Activated naive CD8-positive, alpha-beta T cell treated with anti-CD3 and anti-CD28 coated beads, Interleukin-2, amount 50 U/mL, for 16 hours (primary cell): ENCODE measurements around the gene AP1S2.
A peak's percentile ranks its signal among the peaks of the same experiment; 100 is the strongest.
"Not testable (repeated sequence)": the region's sequence is repeated elsewhere in the genome, so short reads cannot be mapped to it uniquely, and the experiment has no call there.

ENCODE experiments used
- DNase-seq: peaks from one replicate; pipeline ENCODE4 v3.0.0-alpha.2; 2020; ENCODE audit warnings: low read depth, low spot score

Gene AP1S2

GRCh38 chrX:15854712-15855567, at the start of gene AP1S2:
Gene AP1S2 (minus strand): TSS chrX:15854813. CDS start chrX:15852524, 2,289 bp downstream.
- DNase-seq, result peak; percentile 78

DNA sequence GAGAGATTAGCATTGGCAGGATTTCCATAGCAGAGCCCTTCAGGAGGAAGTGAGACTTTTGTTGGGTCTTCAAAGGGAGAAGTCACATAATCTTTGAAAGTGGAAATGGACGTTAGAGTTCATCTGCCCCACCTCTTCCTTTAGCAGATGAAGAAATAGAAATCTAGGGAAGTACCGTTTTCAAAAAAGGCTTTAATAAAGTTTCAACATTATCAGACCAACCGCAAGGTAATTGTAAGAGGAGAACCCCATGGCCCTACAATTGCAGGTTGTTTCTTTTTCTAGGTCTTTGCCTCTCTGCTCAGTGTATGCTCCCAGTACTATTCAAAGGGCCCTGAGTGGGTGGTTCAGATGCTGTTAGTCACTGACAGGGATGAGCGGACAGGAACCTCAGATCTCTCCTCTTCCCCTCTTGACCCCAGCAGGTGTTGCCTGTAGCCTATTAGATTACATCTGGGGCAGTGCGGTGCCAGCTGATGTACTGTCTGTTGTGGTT, 48.6 kb upstream of the AP1S2 start:
- DNase-seq, result no peak

DNA sequence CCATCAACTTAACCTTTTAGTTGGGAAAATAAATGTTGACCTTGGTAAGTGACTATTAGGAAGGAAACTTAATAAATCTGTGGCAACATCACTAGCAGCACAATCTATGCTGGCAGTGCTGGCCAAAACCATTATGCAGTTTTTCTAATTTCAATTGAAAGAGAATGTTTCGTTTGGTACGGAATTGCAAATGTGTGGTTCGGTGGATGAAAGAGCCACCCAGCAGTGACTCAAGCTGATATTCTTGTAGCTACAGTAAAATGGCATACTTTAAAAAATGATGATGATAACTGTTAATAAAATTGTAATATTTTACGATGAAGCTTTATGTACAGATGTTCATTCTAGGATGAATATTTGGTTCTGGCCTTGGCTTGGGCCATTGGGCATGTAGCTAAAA, 40.7 kb upstream of the AP1S2 start:
- DNase-seq, result no peak

DNA sequence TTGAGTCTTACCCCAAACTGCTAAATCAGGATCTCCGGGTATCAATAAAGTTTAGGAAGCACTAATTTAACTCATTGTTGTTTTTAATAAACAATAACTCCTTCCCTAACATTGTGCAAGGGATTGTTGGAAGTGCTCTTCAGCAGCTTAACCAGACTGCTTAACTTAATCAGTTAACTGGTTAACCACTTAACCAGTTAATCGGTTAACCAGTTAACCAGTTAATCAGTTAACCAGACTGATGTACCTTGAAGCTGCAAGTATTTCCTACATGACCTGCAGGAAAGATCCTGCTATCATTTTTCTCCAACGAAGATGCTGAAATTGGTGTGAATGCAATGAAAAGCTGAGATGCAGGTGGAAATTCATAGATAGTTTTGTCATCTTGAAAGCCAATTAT, 40.1 kb upstream of the AP1S2 start:
- DNase-seq, result no peak

- no peak for DNase-seq
Measured at GRCh38 chrX:15890463-15890862, 35.9 kb upstream of the AP1S2 start.

DNA sequence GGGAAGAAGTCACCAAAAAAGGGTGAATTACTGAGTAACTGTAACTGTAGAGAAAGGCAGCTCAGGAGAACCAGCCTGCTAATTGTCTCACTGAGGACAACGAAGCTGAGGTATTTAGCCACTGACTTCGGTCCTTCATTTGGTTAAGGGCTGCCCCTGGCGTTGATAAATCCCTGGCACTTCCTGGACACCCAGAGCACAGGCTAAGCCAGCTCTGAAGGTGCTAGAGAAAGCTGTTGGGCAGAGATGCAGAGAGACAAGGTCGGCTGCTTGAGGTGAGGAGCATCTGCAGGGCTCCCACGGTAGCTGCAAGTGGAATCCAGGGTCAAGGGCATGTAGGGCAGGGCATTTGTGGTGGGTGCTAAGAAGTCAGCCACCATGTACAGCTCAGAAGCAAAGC, 33.4 kb upstream of the AP1S2 start:
- no peak for DNase-seq

GRCh38 chrX:15883540-15883863, 28.9 kb upstream of the AP1S2 start:
- DNase-seq, result no peak

GRCh38 chrX:15882704-15883539, 28.3 kb upstream of the AP1S2 start:
- DNase-seq, result no peak

DNA sequence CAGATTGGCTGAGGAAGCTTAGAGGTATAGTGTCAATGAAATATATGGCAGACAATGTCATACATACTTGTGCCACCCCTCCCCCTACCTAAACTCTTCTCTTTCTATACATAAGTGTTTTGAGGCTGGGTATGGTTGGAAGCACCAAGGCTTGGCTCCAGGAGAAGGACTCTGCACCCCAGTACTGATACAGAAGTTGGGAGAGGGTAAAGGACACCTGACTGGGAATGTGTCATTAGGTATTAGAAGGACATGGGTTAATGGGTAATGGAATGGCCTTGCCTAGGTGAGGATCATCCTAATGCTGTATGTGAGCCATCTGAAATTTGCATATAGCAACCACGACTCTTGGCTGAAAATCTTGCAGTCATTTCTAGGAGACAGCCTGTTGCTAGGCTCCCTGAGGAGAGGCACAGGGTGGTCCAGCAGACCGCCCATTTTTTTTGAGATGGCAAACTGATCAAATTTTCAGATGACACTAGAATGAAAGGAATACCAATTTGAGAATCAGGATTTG, 26.8 kb upstream of the AP1S2 start:
- no peak for DNase-seq

- DNase-seq, result not testable (repeated sequence)
Measured at GRCh38 chrX:15877914-15878313, 23.3 kb upstream of the AP1S2 start.

GRCh38 chrX:15877380-15877779, 22.8 kb upstream of the AP1S2 start:
- DNase-seq, result no peak

DNA sequence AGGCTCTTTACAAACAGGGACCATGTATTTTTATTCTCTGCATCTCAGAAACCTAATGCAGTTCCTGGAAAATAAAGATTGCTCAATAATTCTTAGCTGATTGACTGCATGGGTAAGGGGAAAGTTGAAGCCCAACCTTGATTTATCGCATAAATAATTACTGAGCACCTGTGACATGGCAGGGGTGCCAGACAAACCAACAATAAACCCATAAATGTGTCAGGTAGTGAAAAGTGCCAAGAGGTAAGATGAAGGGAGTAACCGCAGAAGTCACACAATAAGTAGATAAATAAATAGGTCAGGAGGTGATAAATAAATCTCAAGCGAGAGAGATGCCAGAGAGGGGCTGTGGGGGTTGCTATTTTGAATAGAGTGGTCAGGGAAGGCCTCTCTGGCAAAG, 20.1 kb upstream of the AP1S2 start:
- no peak for DNase-seq

- no peak for DNase-seq
Measured at GRCh38 chrX:15873566-15873965, 19.0 kb upstream of the AP1S2 start.

DNA sequence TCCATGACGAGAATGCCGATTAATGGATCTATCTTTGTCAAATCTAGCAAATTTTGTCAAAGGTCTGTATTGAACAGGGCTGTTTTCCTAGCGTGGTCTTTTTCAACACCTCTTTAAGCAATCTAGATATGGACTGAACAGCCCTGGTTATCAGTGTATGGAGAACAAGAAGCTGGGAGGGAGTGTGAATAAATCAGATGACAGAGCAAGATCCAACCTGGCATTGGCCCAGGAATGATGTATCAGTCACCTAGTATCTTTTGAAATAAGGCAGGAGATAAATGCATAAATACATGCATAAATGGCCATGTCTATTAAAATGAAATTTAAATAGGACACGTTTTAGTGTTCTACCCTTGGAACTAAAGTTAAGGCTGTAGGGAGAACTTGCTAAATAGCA, 15.7 kb upstream of the AP1S2 start:
- DNase-seq, result no peak

GRCh38 chrX:15869695-15870094, 15.1 kb upstream of the AP1S2 start:
- no peak for DNase-seq

DNA sequence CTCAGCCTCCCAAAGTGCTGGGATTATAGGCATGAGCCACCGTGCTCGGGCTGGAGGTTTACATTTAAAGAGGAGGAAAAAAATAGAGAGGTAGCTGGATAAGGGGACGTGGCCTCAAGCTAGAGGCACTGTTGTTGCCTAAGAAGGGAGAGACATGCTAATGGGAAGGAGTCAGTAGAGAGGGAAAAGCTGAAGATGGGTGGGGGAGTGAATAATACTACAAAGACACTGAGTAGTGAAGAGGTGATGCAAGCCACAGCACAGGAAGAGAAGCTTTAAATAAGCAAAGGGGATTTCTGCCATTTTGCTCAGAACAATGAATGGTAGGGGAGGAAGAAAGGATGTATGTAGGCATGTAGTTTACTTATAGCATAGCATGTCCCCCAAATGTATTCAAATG, 11.5 kb upstream of the AP1S2 start:
- no peak for DNase-seq

- DNase-seq, result no peak
Measured at GRCh38 chrX:15864629-15865028, 10.0 kb upstream of the AP1S2 start.

DNA sequence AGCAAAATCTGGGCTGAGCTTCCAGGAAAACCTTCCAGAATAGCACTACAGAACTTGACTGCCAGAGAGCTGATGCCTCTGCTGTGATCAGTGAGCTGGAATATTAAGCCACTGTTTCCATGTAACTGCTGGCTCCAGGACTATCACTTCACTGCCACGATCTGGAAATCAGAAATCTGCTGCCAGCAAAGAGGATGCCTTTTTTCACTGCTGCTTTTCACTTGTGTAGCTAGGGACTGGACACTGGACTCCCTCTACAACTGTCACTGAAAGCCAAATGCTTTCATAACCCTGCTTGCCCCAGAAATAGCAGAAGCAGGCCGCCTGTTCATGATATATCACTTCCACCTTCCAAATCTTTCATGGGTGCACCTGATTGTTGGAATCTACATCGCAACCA, 9.4 kb upstream of the AP1S2 start:
- no peak for DNase-seq

- no peak for DNase-seq
Measured at GRCh38 chrX:15860921-15861320, 6.3 kb upstream of the AP1S2 start.

DNA sequence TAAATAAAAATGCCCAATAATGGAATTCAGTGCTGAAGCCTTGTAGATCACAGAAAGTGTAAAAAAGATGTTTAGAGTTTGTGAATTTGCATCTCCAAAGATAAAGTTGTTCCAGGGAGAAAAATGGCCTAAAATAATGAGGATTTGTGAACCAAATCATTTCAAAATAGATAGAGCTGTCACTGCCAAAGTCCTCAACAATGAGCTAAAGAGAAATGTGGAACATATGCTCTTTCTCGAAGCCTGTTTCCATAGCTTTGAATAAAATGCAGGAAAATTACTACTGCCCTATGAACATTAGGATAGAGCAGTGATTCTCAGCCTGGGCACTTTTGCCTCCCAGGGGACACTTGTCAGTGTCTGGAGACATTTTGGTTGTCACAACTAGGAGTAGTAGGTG, 3.4 kb upstream of the AP1S2 start:
- DNase-seq, result no peak

GRCh38 chrX:15856636-15857035, 2.0 kb upstream of the AP1S2 start:
- DNase-seq, result no peak

DNA sequence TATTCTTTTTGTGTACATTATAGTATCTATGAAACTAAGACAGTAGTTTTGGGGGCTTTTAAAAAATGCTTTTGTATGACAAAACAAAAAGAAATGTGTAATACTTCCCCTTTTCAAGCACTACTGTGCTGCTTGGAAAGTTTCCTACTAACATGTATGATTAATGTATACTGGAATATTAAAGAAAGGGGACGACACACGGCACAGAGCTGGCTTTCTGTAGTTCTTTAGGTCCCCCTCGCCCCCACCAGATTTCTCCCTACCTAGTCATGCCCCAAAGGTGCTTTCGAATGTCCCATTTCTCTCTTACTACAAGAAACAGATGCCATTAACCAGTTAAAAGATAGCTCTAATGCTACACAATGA, 1.6 kb upstream of the AP1S2 start:
- DNase-seq, result no peak
